Hepatocyte (in vitro differentiated cells): ENCODE data around the gene NT5M.

ENCODE experiments used
- EZH2 ChIP-seq: fragments of 200-600 bp; sonication (generic); IDR thresholded peaks from 2 replicates; pipeline ENCODE4 v1.6.1; 2016; ENCODE audit warnings: antibody characterized with exemption, mild to moderate bottlenecking, borderline replicate concordance
- EZH2phosphoT487 ChIP-seq: fragments of 200-600 bp; sonication (generic); IDR thresholded peaks from one replicate; pipeline ENCODE4 v1.6.1; 2018; ENCODE audit warnings: antibody characterized with exemption, mild to moderate bottlenecking, low read depth, moderate library complexity; ENCODE audit not compliant: unreplicated experiment, severe bottlenecking
- TF ChIP-seq, protein P1 (sequence below): fragments of 200-600 bp; sonication (generic); IDR thresholded peaks from 2 replicates; pipeline ENCODE4 v1.5.1; 2016; ENCODE audit warnings: antibody characterized with exemption, mild to moderate bottlenecking; ENCODE audit not compliant: poor library complexity

DNA sequence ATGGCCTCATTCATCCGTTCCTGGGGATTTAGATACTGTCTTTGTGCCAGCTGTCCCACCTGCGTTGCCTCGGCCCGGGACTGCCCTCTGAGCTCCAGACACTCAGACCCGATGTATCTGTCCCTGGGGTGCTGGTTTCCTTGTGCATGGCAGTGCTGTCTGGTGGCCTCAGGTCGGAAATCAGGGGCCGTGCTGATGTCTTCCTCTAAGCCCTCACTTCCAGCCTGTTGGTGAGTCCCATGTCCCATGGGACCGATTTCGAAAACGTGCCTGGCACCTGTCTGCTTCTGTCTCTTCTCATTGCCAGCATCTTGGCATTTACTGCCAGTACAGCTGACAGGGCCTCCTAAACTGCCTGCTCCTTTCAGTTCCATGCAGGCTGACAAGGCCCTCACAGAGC is 22.1 kb downstream of the NT5M start:
- TF ChIP-seq EZH2 (no peak), EZH2phosphoT487 (no peak)
- TF ChIP-seq, protein P1, sequence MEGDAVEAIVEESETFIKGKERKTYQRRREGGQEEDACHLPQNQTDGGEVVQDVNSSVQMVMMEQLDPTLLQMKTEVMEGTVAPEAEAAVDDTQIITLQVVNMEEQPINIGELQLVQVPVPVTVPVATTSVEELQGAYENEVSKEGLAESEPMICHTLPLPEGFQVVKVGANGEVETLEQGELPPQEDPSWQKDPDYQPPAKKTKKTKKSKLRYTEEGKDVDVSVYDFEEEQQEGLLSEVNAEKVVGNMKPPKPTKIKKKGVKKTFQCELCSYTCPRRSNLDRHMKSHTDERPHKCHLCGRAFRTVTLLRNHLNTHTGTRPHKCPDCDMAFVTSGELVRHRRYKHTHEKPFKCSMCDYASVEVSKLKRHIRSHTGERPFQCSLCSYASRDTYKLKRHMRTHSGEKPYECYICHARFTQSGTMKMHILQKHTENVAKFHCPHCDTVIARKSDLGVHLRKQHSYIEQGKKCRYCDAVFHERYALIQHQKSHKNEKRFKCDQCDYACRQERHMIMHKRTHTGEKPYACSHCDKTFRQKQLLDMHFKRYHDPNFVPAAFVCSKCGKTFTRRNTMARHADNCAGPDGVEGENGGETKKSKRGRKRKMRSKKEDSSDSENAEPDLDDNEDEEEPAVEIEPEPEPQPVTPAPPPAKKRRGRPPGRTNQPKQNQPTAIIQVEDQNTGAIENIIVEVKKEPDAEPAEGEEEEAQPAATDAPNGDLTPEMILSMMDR = no peak
